Neural progenitor cell (in vitro differentiated cells): Measurements from ENCODE around the gene FEZF1. TPM values are rescaled to one million over a fixed set of nuclear protein-coding genes. Genes with fewer than 3 reads are reported as not detected.

Experiments
- DNase-seq: peaks from one replicate; pipeline ENCODE4 v3.0.0-alpha.2; 2016; ENCODE audit warnings: low spot score
- H2AFZ ChIP-seq: fragments of 200-600 bp; sonication (generic); replicated peaks from 2 replicates; pipeline ENCODE4 v1.6.1; 2016; ENCODE audit warnings: antibody characterized with exemption
- H3F3A ChIP-seq: fragments of 200-600 bp; sonication (generic); 2 replicates; pipeline ENCODE4 v1.6.1; 2016; ENCODE audit warnings: antibody characterized with exemption, low read depth
- H3K27ac ChIP-seq: fragments of 200-600 bp; sonication (generic); 2 replicates; pipeline ENCODE4 v1.5.1; 2016; ENCODE audit warnings: mild to moderate bottlenecking
- H3K27me3 ChIP-seq: fragments of 200-600 bp; sonication (generic); 2 replicates; pipeline ENCODE4 v1.6.1; 2016; ENCODE audit warnings: mild to moderate bottlenecking, moderate library complexity
- H3K36me3 ChIP-seq: fragments of 200-600 bp; sonication (generic); 2 replicates; pipeline ENCODE4 v1.5.1; 2016
- H3K4me1 ChIP-seq: fragments of 200-600 bp; sonication (generic); 2 replicates; pipeline ENCODE4 v1.6.1; 2016; ENCODE audit warnings: mixed run types
- H3K4me2 ChIP-seq: fragments of 200-600 bp; sonication (generic); 2 replicates; pipeline ENCODE4 v1.6.1; 2016
- H3K4me3 ChIP-seq: fragments of 200-600 bp; sonication (generic); 2 replicates; pipeline ENCODE4 v1.5.1; 2016
- H3K79me2 ChIP-seq: fragments of 200-600 bp; sonication (generic); 2 replicates; pipeline ENCODE4 v1.6.1; 2016; ENCODE audit warnings: low read depth
- H3K9ac ChIP-seq: fragments of 200-600 bp; sonication (generic); 2 replicates; pipeline ENCODE4 v1.6.1; 2016
- H3K9me3 ChIP-seq: fragments of 200-600 bp; sonication (generic); 2 replicates; pipeline ENCODE4 v1.5.1; 2016; ENCODE audit warnings: low read depth
- H4K20me1 ChIP-seq: fragments of 200-600 bp; sonication (generic); 2 replicates; pipeline ENCODE4 v1.6.1; 2016; ENCODE audit warnings: low read depth
- H3K27ac Mint-ChIP-seq: 3 replicates; pipeline ENCODE4 v1.8.0; 2021; ENCODE audit warnings: mixed read lengths
- H3K27me3 Mint-ChIP-seq: 2 replicates; pipeline ENCODE4 v1.8.0; 2022; ENCODE audit warnings: low read depth, mild to moderate bottlenecking, inconsistent platforms, moderate library complexity, mixed read lengths; ENCODE audit not compliant: insufficient read depth
- H3K36me3 Mint-ChIP-seq: 3 replicates; pipeline ENCODE4 v1.8.0; 2021; ENCODE audit warnings: mixed read lengths
- H3K4me1 Mint-ChIP-seq: 3 replicates; pipeline ENCODE4 v1.8.0; 2021; ENCODE audit warnings: mixed read lengths
- H3K4me3 Mint-ChIP-seq: 3 replicates; pipeline ENCODE4 v1.8.0; 2021; ENCODE audit warnings: mild to moderate bottlenecking, moderate library complexity, mixed read lengths
- H3K9me3 Mint-ChIP-seq: 3 replicates; pipeline ENCODE4 v1.8.0; 2020; ENCODE audit warnings: mixed read lengths
- CTCF ChIP-seq: fragments of 200-600 bp; sonication (generic); IDR thresholded peaks from 2 replicates; pipeline ENCODE4 v1.5.1; 2017; ENCODE audit warnings: antibody characterized with exemption, mild to moderate bottlenecking
- EZH2 ChIP-seq: fragments of 200-600 bp; sonication (generic); IDR thresholded peaks from 2 replicates; pipeline ENCODE4 v1.6.1; 2017; ENCODE audit warnings: antibody characterized with exemption, mild to moderate bottlenecking, moderate library complexity
- EZH2phosphoT487 ChIP-seq: fragments of 200-600 bp; sonication (generic); IDR thresholded peaks from 2 replicates; pipeline ENCODE4 v1.6.1; 2017; ENCODE audit warnings: antibody characterized with exemption
- total RNA-seq: library from RNA; depleted of rRNA; stranded (reverse); fragments of >200 nt; gene quantifications from 2 replicates; pipeline ENCODE4 v1.2.3, GENCODE V29; 2015; ENCODE audit warnings: low replicate concordance

The FEZF1 gene
- total RNA-seq, 1 donor from 2014 or later, result 330 TPM

GRCh38 chr7:122306320-122307227 is 2.0 kb upstream of the FEZF1 start:
- peaks cover 100% of the 10 kb centered on the region for H3K79me2 ChIP-seq
- H3K27ac ChIP-seq, result peak overlapping the region; percentile 96
- peaks cover 3% of the 10 kb centered on the region for H3K36me3 Mint-ChIP-seq
- DNase-seq, result peak; percentile 89
- no peak for TF ChIP-seq EZH2phosphoT487
- TF ChIP-seq CTCF, result no peak
- no peak for TF ChIP-seq EZH2
- peak overlapping the region; percentile 62 for H3K9ac ChIP-seq
- H3K9me3 ChIP-seq, result no peaks in the 10 kb centered on the region
- peaks cover 49% of the 10 kb centered on the region for H3K4me1 Mint-ChIP-seq
- H3K27me3 ChIP-seq, result no peaks in the 10 kb centered on the region
- H2AFZ ChIP-seq, result no peak overlapping the region
- H3K9me3 Mint-ChIP-seq, result peaks cover 3% of the 10 kb centered on the region
- peaks cover 8% of the 10 kb centered on the region for H3K4me1 ChIP-seq
- H3K27me3 Mint-ChIP-seq, result peaks cover 66% of the 10 kb centered on the region
- H3F3A ChIP-seq, result peaks cover 97% of the 10 kb centered on the region
- H3K4me3 ChIP-seq, result peak overlapping the region; percentile 92
- peak overlapping the region; percentile 98 for H3K4me2 ChIP-seq
- H4K20me1 ChIP-seq, result peaks cover 93% of the 10 kb centered on the region
- H3K4me3 Mint-ChIP-seq, result peak overlapping the region; percentile 91
- peaks cover 26% of the 10 kb centered on the region for H3K36me3 ChIP-seq
- peak overlapping the region; percentile 33 for H3K27ac Mint-ChIP-seq

GRCh38 chr7:122305475-122306319 is 1.1 kb upstream of the FEZF1 start:
- H3K79me2 ChIP-seq, result peaks cover 100% of the 10 kb centered on the region
- Mint-ChIP-seq H3K4me3 (peak overlapping the region; percentile 91), H3K36me3 (peaks cover 11% of the 10 kb centered on the region), H3K27me3 (peaks cover 63% of the 10 kb centered on the region), H3K27ac (no peak overlapping the region), H3K4me1 (peaks cover 40% of the 10 kb centered on the region), H3K9me3 (peaks cover 3% of the 10 kb centered on the region)
- peak overlapping the region; percentile 96 for H3K27ac ChIP-seq
- peak overlapping the region; percentile 92 for H3K4me3 ChIP-seq
- H3K27me3 ChIP-seq, result no peaks in the 10 kb centered on the region
- H4K20me1 ChIP-seq, result peaks cover 93% of the 10 kb centered on the region
- no peaks in the 10 kb centered on the region for H3K9me3 ChIP-seq
- DNase-seq, result peak; percentile 79
- H3K9ac ChIP-seq, result peak overlapping the region; percentile 62
- no peak for TF ChIP-seq EZH2
- TF ChIP-seq CTCF, result no peak
- no peak for TF ChIP-seq EZH2phosphoT487
- peaks cover 6% of the 10 kb centered on the region for H3K4me1 ChIP-seq
- peaks cover 33% of the 10 kb centered on the region for H3K36me3 ChIP-seq
- H3K4me2 ChIP-seq, result peak overlapping the region; percentile 98
- peaks cover 97% of the 10 kb centered on the region for H3F3A ChIP-seq
- H2AFZ ChIP-seq, result no peak overlapping the region

- peak overlapping the region; percentile 92 for H3K4me3 ChIP-seq
- peaks cover 6% of the 10 kb centered on the region for H3K4me1 ChIP-seq
- no peaks in the 10 kb centered on the region for H3K9me3 ChIP-seq
- peaks cover 68% of the 10 kb centered on the region for H3K27me3 Mint-ChIP-seq
- peaks cover 5% of the 10 kb centered on the region for H3K9me3 Mint-ChIP-seq
- no peak for TF ChIP-seq EZH2phosphoT487
- no peak for TF ChIP-seq EZH2
- TF ChIP-seq CTCF, result no peak
- peak overlapping the region; percentile 62 for H3K9ac ChIP-seq
- H3K27ac ChIP-seq, result peak overlapping the region; percentile 96
- no peak overlapping the region for H3K27ac Mint-ChIP-seq
- peak overlapping the region; percentile 98 for H3K4me2 ChIP-seq
- H3K79me2 ChIP-seq, result peaks cover 100% of the 10 kb centered on the region
- H3K4me1 Mint-ChIP-seq, result peaks cover 39% of the 10 kb centered on the region
- H3K36me3 Mint-ChIP-seq, result peaks cover 14% of the 10 kb centered on the region
- H4K20me1 ChIP-seq, result peaks cover 94% of the 10 kb centered on the region
- peak overlapping the region; percentile 91 for H3K4me3 Mint-ChIP-seq
- peak; percentile 60 for DNase-seq
- no peaks in the 10 kb centered on the region for H3K27me3 ChIP-seq
- no peak overlapping the region for H2AFZ ChIP-seq
- H3F3A ChIP-seq, result peaks cover 97% of the 10 kb centered on the region
- peaks cover 33% of the 10 kb centered on the region for H3K36me3 ChIP-seq
These were observed 459 bp upstream of the FEZF1 start for GRCh38 chr7:122304996-122305421.
